COLO829 (cell line): ENCODE data around the gene TTC39C.
"Not testable (repeated sequence)": the region's sequence is repeated elsewhere in the genome, so short reads cannot be mapped to it uniquely, and the experiment has no call there.

ENCODE experiments used
- DNase-seq: peaks from one replicate; pipeline ENCODE4 v3.0.0; 2012; ENCODE audit warnings: low spot score

TTC39C gene

GRCh38 chr18:24018299-24018886, 3.8 kb downstream of the TTC39C start:
- no peak for DNase-seq

- no peak for DNase-seq
Measured at GRCh38 chr18:24019641-24020331, 5.2 kb downstream of the TTC39C start.

- no peak for DNase-seq
Measured at GRCh38 chr18:24021505-24021904, 7.0 kb downstream of the TTC39C start.

GRCh38 chr18:24022161-24022560, 7.6 kb downstream of the TTC39C start:
- no peak for DNase-seq

GRCh38 chr18:24023185-24023814, 8.7 kb downstream of the TTC39C start:
- DNase-seq, result no peak

- DNase-seq, result no peak
Measured at GRCh38 chr18:24024425-24024824, 9.9 kb downstream of the TTC39C start.

- DNase-seq, result no peak
Measured at GRCh38 chr18:24026457-24026856, 11.9 kb downstream of the TTC39C start.

GRCh38 chr18:24027156-24027827, 12.7 kb downstream of the TTC39C start:
- no peak for DNase-seq

GRCh38 chr18:24028946-24029345, 14.4 kb downstream of the TTC39C start:
- DNase-seq, result not testable (repeated sequence)

- DNase-seq, result no peak
Measured at GRCh38 chr18:24031318-24031717, 16.8 kb downstream of the TTC39C start.

- DNase-seq, result no peak
Measured at GRCh38 chr18:24031916-24032315, 17.4 kb downstream of the TTC39C start.

GRCh38 chr18:24033641-24034412, 19.3 kb downstream of the TTC39C start:
- DNase-seq, result no peak

GRCh38 chr18:24035316-24035715, 20.8 kb downstream of the TTC39C start:
- no peak for DNase-seq

- no peak for DNase-seq
Measured at GRCh38 chr18:24039671-24040070, 25.1 kb downstream of the TTC39C start.

- no peak for DNase-seq
Measured at GRCh38 chr18:24041691-24042090, 27.1 kb downstream of the TTC39C start.

GRCh38 chr18:24043403-24043802, 28.8 kb downstream of the TTC39C start:
- DNase-seq, result no peak

- no peak for DNase-seq
Measured at GRCh38 chr18:24048261-24048660, 33.7 kb downstream of the TTC39C start.

- no peak for DNase-seq
Measured at GRCh38 chr18:24049142-24049541, 34.6 kb downstream of the TTC39C start.

- DNase-seq, result no peak
Measured at GRCh38 chr18:24051031-24051947, 36.7 kb downstream of the TTC39C start.

- DNase-seq, result no peak
Measured at GRCh38 chr18:24052053-24052452, 37.5 kb downstream of the TTC39C start.

- DNase-seq, result peak; percentile 74
Measured at GRCh38 chr18:24053211-24053610, 38.7 kb downstream of the TTC39C start.
